GM12872 (cell line): Measurements from ENCODE around the gene RTP3.

Experiments
- TF ChIP-seq, protein P1 (sequence below): IDR thresholded peaks from 3 replicates; pipeline ENCODE4 v1.5.1; 2011; ENCODE audit warnings: low read depth, mild to moderate bottlenecking, low read length, moderate library complexity; ENCODE audit not compliant: insufficient read depth

RTP3 gene

GRCh38 chr3:46497556-46498265, at the start of gene RTP3:
RTP3 (plus strand) TSS chr3:46497976; CDS start chr3:46498063, 87 bp downstream.
- TF ChIP-seq, protein P1, sequence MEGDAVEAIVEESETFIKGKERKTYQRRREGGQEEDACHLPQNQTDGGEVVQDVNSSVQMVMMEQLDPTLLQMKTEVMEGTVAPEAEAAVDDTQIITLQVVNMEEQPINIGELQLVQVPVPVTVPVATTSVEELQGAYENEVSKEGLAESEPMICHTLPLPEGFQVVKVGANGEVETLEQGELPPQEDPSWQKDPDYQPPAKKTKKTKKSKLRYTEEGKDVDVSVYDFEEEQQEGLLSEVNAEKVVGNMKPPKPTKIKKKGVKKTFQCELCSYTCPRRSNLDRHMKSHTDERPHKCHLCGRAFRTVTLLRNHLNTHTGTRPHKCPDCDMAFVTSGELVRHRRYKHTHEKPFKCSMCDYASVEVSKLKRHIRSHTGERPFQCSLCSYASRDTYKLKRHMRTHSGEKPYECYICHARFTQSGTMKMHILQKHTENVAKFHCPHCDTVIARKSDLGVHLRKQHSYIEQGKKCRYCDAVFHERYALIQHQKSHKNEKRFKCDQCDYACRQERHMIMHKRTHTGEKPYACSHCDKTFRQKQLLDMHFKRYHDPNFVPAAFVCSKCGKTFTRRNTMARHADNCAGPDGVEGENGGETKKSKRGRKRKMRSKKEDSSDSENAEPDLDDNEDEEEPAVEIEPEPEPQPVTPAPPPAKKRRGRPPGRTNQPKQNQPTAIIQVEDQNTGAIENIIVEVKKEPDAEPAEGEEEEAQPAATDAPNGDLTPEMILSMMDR = no peak

DNA sequence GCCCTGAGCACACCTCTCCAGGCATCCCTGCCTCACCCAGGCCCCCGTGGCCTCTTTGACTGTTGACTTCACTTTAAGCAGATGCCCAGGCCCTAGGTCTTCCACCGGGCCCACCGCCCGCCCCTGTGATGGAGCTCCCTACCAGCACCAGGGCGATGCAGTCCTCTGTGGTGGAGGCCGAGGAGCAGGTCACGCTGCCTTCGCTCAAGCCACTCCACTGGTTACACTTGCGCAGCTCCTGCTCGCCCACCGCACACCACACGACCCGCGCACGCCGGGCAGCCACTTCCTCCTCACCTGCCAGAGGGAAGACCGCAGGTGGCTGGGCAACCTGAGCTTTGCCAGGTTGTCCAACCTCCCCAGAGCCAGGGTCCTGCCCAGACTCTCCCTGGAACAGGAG, 49.1 kb upstream of the RTP3 start:
- TF ChIP-seq, protein P1 = no peak

GRCh38 chr3:46449755-46450552, 47.8 kb upstream of the RTP3 start:
- TF ChIP-seq, protein P1 = peak; percentile 68

GRCh38 chr3:46453526-46454208, 44.1 kb upstream of the RTP3 start:
- TF ChIP-seq, protein P1 = no peak

DNA sequence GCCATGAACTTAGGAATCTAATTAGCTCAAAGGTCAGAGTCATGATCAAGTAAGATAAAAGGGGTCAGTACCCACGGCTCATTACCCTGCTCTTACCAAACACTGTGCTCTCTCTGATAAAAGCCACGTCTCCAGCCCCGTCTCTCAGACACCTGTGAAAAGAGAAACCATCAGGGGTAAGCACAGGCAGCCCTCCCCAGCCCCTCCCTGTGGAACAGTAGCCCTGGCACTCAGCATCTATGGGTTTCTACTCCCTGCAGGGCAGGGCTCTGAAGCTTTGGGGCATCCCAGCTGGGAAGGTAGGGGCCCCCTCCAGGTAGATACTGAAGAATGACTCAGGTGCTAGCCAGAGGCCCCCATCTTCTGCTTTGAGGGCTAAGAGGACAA, 43.6 kb upstream of the RTP3 start:
- TF ChIP-seq, protein P1 = no peak

GRCh38 chr3:46454606-46455005, 43.2 kb upstream of the RTP3 start:
- TF ChIP-seq, protein P1 = no peak
